DOHH2 (cell line): ENCODE measurements around the gene ZNF230.

Experiments
- H3F3A ChIP-seq: fragments of 200-600 bp; sonication (generic), shearing (Covaris generic); 2 replicates; pipeline ENCODE4 v1.6.0; 2016; ENCODE audit warnings: antibody characterized with exemption, mild to moderate bottlenecking; ENCODE audit not compliant: control insufficient read depth, insufficient read depth
- H3K27ac ChIP-seq: fragments of 200-600 bp; sonication (generic); 2 replicates; pipeline ENCODE4 v1.5.1; 2014; ENCODE audit warnings: low read depth, mild to moderate bottlenecking, low read length, moderate library complexity
- H3K27me3 ChIP-seq: fragments of 200-600 bp; sonication (generic); 2 replicates; pipeline ENCODE4 v1.6.1; 2014; ENCODE audit warnings: mild to moderate bottlenecking, low read length, mixed read lengths; ENCODE audit not compliant: control insufficient read depth
- H3K36me3 ChIP-seq: fragments of 200-600 bp; sonication (generic); 2 replicates; pipeline ENCODE4 v1.6.1; 2014; ENCODE audit warnings: mild to moderate bottlenecking, low read length, moderate library complexity, mixed read lengths; ENCODE audit not compliant: control insufficient read depth
- H3K4me1 ChIP-seq: fragments of 200-600 bp; sonication (generic); 2 replicates; pipeline ENCODE4 v1.6.1; 2014; ENCODE audit warnings: mild to moderate bottlenecking, low read length, mixed read lengths; ENCODE audit not compliant: control insufficient read depth
- H3K4me2 ChIP-seq: fragments of 200-600 bp; sonication (generic); 2 replicates; pipeline ENCODE4 v1.6.0; 2014; ENCODE audit warnings: mild to moderate bottlenecking, low read length, moderate library complexity
- H3K4me3 ChIP-seq: fragments of 200-600 bp; sonication (generic); 2 replicates; pipeline ENCODE4 v1.5.1; 2014; ENCODE audit warnings: mild to moderate bottlenecking, low read length, mixed read lengths
- H3K79me2 ChIP-seq: fragments of 200-600 bp; sonication (generic); 2 replicates; pipeline ENCODE4 v1.6.1; 2014; ENCODE audit warnings: mild to moderate bottlenecking, low read length, mixed read lengths; ENCODE audit not compliant: control insufficient read depth
- H3K9me2 ChIP-seq: fragments of 200-600 bp; sonication (generic); replicated peaks from 2 replicates; pipeline ENCODE4 v1.6.1; 2014; ENCODE audit warnings: mild to moderate bottlenecking, low read length, mixed read lengths; ENCODE audit not compliant: control insufficient read depth
- H3K9me3 ChIP-seq: fragments of 200-600 bp; sonication (generic); 2 replicates; pipeline ENCODE4 v1.6.1; 2014; ENCODE audit warnings: antibody characterized with exemption, low read length, mixed read lengths; ENCODE audit not compliant: control insufficient read depth, insufficient read depth
- H4K20me1 ChIP-seq: fragments of 200-600 bp; sonication (generic); 2 replicates; pipeline ENCODE4 v1.6.0; 2014; ENCODE audit warnings: low read depth, mild to moderate bottlenecking, antibody characterized with exemption, low read length, moderate library complexity; ENCODE audit not compliant: control insufficient read depth, insufficient read depth
- CTCF ChIP-seq: fragments of 200-600 bp; sonication (generic); IDR thresholded peaks from one replicate; pipeline ENCODE4 v1.5.1; 2014; ENCODE audit warnings: antibody characterized with exemption, mild to moderate bottlenecking, low read depth, low read length; ENCODE audit not compliant: poor library complexity, severe bottlenecking
- EZH2phosphoT487 ChIP-seq: fragments of 200-600 bp; sonication (generic); IDR thresholded peaks from 2 replicates; pipeline ENCODE4 v1.6.1; 2017; ENCODE audit warnings: borderline replicate concordance, mild to moderate bottlenecking, antibody characterized with exemption, low read length, moderate library complexity, mixed read lengths

ZNF230 gene

DNA sequence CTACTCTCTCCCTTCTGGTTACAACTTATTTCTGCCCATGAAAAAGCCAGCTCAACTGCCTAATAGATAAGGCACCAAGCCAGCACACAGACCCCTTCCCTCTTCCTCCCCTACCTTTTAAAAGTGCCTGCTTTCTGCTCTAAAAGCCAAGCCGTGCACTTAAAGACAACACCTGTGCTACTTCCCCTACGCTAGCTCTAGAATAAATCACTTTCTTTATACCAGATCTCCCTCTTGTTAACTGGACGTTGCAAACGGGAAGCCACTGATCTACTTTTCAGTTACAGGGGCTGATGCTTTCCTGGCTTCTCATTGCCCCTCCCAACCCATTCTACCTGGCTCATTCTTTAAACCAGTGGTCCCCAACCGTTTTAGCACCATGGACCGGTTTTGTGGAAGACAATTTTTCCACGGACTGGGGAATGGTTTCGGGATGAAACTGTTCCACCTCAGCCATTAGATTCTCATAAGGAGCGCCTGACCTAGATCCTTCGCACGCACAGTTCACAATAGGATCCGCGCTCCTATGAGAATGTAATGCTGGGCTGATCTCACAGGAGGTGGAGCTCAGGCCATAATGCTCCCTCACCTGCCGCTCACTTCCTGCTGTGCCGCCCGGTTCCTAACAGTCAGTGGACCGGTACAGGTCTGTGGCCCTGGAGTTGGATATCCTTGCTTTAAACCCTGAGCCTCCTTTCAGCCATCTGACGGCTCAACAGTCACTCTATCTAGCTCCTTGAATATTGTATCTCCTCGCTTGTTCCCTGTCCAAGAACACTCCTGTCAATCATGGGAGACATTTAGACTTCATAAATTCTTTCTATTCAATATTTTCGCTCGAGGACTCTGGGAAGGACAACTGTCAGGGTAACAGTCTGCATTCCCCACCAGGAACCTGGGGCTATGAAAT is 48.2 kb downstream of the ZNF230 start:
- no peak overlapping the region for H3K4me3 ChIP-seq

DNA sequence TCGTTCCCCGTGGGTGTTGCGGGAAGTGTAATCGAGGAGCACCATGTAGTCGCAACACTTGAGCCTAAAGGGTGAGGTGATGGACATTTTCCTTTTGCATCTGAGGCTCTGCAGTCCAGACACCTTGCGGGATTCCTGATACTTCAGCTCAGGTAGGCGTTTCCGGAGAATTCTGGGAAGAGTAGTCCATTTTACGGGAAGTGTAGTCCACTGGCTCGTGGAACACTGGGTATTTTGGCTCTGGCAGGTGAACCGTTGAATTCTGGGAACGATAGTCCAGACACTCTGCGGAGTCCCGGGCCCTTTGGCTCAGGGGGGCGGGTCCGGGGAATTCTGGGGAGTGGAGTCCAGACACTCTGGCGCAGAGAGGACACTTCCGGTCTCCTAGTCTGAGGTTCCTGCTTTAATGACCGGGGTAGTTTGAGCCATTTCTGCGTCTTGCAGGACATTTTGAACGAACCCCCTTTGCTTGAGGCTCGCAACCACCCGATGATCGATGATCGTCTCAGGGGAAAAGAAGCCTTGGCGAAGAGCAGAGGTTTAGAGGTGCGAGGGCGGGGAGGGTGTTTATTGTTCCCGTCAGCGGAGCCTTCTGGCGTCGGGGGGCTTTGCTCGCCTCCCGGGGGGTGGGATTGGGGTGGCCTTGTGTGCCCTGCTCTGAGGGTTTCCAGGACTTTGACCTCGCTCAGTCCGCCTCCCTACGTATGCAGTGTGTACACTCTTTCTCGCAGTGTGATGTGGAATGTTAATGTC is 49.1 kb downstream of the ZNF230 start, which contains the start of gene ZNF223:
Gene ZNF223, plus strand, starts transcription at position 387 of the 753 bp plus-strand sequence. CDS start 3,141 bp downstream, outside the sequence.
- Histone ChIP-seq H4K20me1 (no peaks in the 10 kb centered on the region), H3K27ac (no peak within 1 kb of the TSS)

More for the DNA sequence above, 48.2 kb downstream of the ZNF230 start:
- TF ChIP-seq EZH2phosphoT487 (no peak), CTCF (no peak)
- H3F3A ChIP-seq: no peaks in the 10 kb centered on the region
- H3K4me2 ChIP-seq: no peak overlapping the region
- no peak overlapping the region for H3K27ac ChIP-seq
- peaks cover 20% of the 10 kb centered on the region for H3K9me3 ChIP-seq
- no peaks in the 10 kb centered on the region for H3K4me1 ChIP-seq
- no peaks in the 10 kb centered on the region for H3K9me2 ChIP-seq
- H3K36me3 ChIP-seq: no peaks in the 10 kb centered on the region
- H3K79me2 ChIP-seq: no peaks in the 10 kb centered on the region
- H4K20me1 ChIP-seq: no peaks in the 10 kb centered on the region
- H3K27me3 ChIP-seq: peaks cover 4% of the 10 kb centered on the region

GRCh38 chr19:44055870-44056269 is 53.1 kb downstream of the ZNF230 start:
- Histone ChIP-seq H4K20me1 (no peaks in the 10 kb centered on the region), H3K36me3 (no peaks in the 10 kb centered on the region), H3K27ac (no peak overlapping the region), H3K9me3 (peaks cover 17% of the 10 kb centered on the region), H3K4me1 (no peaks in the 10 kb centered on the region), H3K4me3 (no peak overlapping the region), H3K79me2 (no peaks in the 10 kb centered on the region), H3K4me2 (no peak overlapping the region), H3K9me2 (no peaks in the 10 kb centered on the region), H3K27me3 (peaks cover 4% of the 10 kb centered on the region), H3F3A (no peaks in the 10 kb centered on the region)
- no peak for TF ChIP-seq CTCF

More for the DNA sequence above, 49.1 kb downstream of the ZNF230 start, which contains the start of gene ZNF223:
- Histone ChIP-seq H3K4me2 (no peak within 1 kb of the TSS), H3K27me3 (peaks cover 4% of the 10 kb centered on the region), H3K4me3 (no peak within 1 kb of the TSS), H3K36me3 (no peaks in the 10 kb centered on the region), H3K79me2 (no peaks in the 10 kb centered on the region), H3F3A (no peaks in the 10 kb centered on the region), H3K9me2 (no peaks in the 10 kb centered on the region), H3K9me3 (peaks cover 20% of the 10 kb centered on the region), H3K4me1 (no peaks in the 10 kb centered on the region)
- TF ChIP-seq CTCF: no peak
- TF ChIP-seq EZH2phosphoT487: no peak
